Measurements from ENCODE around the gene PDYN. TPM values are rescaled to one million over a fixed set of nuclear protein-coding genes. Genes with fewer than 3 reads are reported as not detected.

Gene PDYN
- total and polyA plus RNA-seq, 10 donors = not detected

- peaks cover 0 to 76% (median 10%) of the 10 kb centered on the region in 7 donors for H3K27me3 ChIP-seq (replicated peaks in 1 of 7)
- no peaks in the 10 kb centered on the region for H3K36me3 ChIP-seq
- TF ChIP-seq POLR2AphosphoS5 (IDR thresholded peaks at IDR 0.05) (no peak), POLR2A (IDR thresholded peaks at IDR 0.05) (no peak)
- DNase-seq = no peak
- no peak overlapping the region for H3K4me3 ChIP-seq
- no peak overlapping the region for H3K27ac ChIP-seq
- H3K9me3 ChIP-seq = no peaks in the 10 kb centered on the region
- H3K4me1 ChIP-seq = no peaks in the 10 kb centered on the region
- intact Hi-C loops (cut with DNase I; ENCODE audit: low total_unique reads) = no loop called here
- WGBS, 5 donors = 33 to 58% (median 43%) methylated on average over 4 of the region's 4 CpGs
These were observed 10.6 kb downstream of the PDYN start for GRCh38 chr20:1983301-1983700.

GRCh38 chr20:1982686-1983085, 11.2 kb downstream of the PDYN start:
- H3K4me1 ChIP-seq = no peaks in the 10 kb centered on the region
- H3K27me3 ChIP-seq (replicated peaks in 1 of 7) = peaks cover 0 to 76% (median 10%) of the 10 kb centered on the region in 7 donors
- H3K36me3 ChIP-seq = no peaks in the 10 kb centered on the region
- H3K9me3 ChIP-seq = no peaks in the 10 kb centered on the region
- no peak overlapping the region for H3K4me3 ChIP-seq
- 78 to 89% (median 84%) methylated on average over 5 of the region's 5 CpGs for WGBS, 5 donors
- TF ChIP-seq POLR2AphosphoS5 (IDR thresholded peaks at IDR 0.05) (no peak), POLR2A (IDR thresholded peaks at IDR 0.05) (no peak), CTCF (IDR thresholded peaks at IDR 0.05 in 8 of 11, conservative IDR thresholded peaks at IDR 0.05 in 3 of 11) (no peak)
- DNase-seq = no peak
- H3K27ac ChIP-seq = no peak overlapping the region
- intact Hi-C loops (cut with DNase I; ENCODE audit: low total_unique reads) = no loop called here

GRCh38 chr20:1979106-1979778, 14.6 kb downstream of the PDYN start:
- Histone ChIP-seq H3K4me1 (no peaks in the 10 kb centered on the region), H3K27me3 (replicated peaks in 1 of 7) (peaks cover 0 to 50% (median 10%) of the 10 kb centered on the region in 7 donors), H3K9me3 (no peaks in the 10 kb centered on the region), H3K4me3 (no peak overlapping the region), H3K27ac (no peak overlapping the region), H3K36me3 (no peaks in the 10 kb centered on the region)
- no peak for TF ChIP-seq POLR2A (IDR thresholded peaks at IDR 0.05)
- no peak for TF ChIP-seq POLR2AphosphoS5 (IDR thresholded peaks at IDR 0.05)
- TF ChIP-seq CTCF (IDR thresholded peaks at IDR 0.05 in 8 of 11, conservative IDR thresholded peaks at IDR 0.05 in 3 of 11) = no peak
- DNase-seq = no peak
- WGBS, 5 donors = 46 to 80% (median 58%) methylated on average over 3 of the region's 3 CpGs
- intact Hi-C loops (cut with DNase I; ENCODE audit: low total_unique reads) = no loop called here

GRCh38 chr20:1975291-1975690, 18.6 kb downstream of the PDYN start:
- no peak for DNase-seq
- peaks cover 0 to 46% (median 3%) of the 10 kb centered on the region in 7 donors for H3K27me3 ChIP-seq (replicated peaks in 1 of 7)
- no peaks in the 10 kb centered on the region for H3K4me1 ChIP-seq
- no peak overlapping the region for H3K4me3 ChIP-seq
- H3K36me3 ChIP-seq = no peaks in the 10 kb centered on the region
- no peak for TF ChIP-seq POLR2AphosphoS5 (IDR thresholded peaks at IDR 0.05)
- no peak for TF ChIP-seq POLR2A (IDR thresholded peaks at IDR 0.05)
- no peak for TF ChIP-seq CTCF (IDR thresholded peaks at IDR 0.05 in 8 of 11, conservative IDR thresholded peaks at IDR 0.05 in 3 of 11)
- no peak overlapping the region for H3K27ac ChIP-seq
- intact Hi-C loops (cut with DNase I; ENCODE audit: low total_unique reads) = no loop called here
- WGBS, 5 donors = 88 to 96% (median 92%) methylated on average over 11 of the region's 11 CpGs
- H3K9me3 ChIP-seq = no peaks in the 10 kb centered on the region

Measured in spleen (tissue), 11 donors.